Measurements from ENCODE around the gene ZNF692. TPM values are rescaled to one million over a fixed set of nuclear protein-coding genes. Genes with fewer than 3 reads are reported as not detected.

The ZNF692 gene
- polyA plus RNA-seq, 1 experiment = 19.5 TPM

DNA sequence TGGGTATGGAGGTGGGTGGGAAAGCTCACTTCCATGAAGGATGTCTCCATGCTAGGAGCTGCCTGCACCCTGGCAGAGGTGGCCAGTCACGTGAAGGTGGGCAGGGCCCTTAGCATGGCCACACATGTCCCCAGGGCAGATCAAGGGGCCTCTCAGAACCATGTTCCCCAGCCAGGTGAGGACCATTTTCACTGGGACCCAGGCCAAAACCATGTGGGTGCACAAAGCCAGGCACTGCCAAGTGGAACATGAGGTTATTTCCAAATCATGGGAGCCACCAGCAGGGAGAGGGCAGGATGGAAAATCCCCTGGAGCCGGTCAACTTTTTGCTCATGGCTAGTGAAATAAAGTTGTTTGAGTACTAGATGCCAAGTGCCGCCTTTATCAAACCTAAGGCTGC, 9.7 kb downstream of the ZNF692 start:
- H3K4me3 ChIP-seq (ENCODE audit: low read depth, low read length) = no peak overlapping the region
- H3K36me3 ChIP-seq (ENCODE audit: control insufficient read depth, insufficient read depth, low read length) = peaks cover 32% of the 10 kb centered on the region
- POLR2A ChIA-PET = no interaction called here
- DNase-seq (ENCODE audit: low read depth) = no peak
- CTCF ChIA-PET = no interaction called here
- H3K27me3 ChIP-seq (ENCODE audit: control insufficient read depth, insufficient read depth, low read length) = no peaks in the 10 kb centered on the region
- TF ChIP-seq, protein P1, sequence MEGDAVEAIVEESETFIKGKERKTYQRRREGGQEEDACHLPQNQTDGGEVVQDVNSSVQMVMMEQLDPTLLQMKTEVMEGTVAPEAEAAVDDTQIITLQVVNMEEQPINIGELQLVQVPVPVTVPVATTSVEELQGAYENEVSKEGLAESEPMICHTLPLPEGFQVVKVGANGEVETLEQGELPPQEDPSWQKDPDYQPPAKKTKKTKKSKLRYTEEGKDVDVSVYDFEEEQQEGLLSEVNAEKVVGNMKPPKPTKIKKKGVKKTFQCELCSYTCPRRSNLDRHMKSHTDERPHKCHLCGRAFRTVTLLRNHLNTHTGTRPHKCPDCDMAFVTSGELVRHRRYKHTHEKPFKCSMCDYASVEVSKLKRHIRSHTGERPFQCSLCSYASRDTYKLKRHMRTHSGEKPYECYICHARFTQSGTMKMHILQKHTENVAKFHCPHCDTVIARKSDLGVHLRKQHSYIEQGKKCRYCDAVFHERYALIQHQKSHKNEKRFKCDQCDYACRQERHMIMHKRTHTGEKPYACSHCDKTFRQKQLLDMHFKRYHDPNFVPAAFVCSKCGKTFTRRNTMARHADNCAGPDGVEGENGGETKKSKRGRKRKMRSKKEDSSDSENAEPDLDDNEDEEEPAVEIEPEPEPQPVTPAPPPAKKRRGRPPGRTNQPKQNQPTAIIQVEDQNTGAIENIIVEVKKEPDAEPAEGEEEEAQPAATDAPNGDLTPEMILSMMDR (IDR thresholded peaks at IDR 0.05; ENCODE audit: insufficient read depth, low read depth, low read length) = no peak

DNA sequence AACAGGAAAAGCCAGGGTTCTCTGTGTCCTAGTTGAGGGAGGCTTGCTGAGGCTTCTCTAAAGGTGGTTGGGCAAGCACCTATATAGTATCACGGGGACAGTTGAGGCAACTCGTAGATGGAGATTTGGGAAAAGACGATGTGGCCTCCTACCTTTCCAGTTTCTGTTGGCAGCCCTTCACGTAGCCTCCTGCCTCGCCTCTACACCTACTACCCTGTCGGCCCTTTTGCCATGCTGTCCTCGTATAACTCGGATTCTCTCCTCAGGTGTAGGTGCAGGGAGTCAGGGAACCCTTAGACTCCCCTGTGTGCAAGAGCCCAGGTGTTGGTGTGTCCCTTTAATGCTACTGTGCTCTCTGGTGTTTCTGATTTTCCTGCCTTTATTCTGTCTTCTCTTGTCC, 10.3 kb downstream of the ZNF692 start:
- ChIA-PET POLR2A (no interaction called here), CTCF (no interaction called here)
- Histone ChIP-seq H3K36me3 (ENCODE audit: control insufficient read depth, insufficient read depth, low read length) (peaks cover 30% of the 10 kb centered on the region), H3K27me3 (ENCODE audit: control insufficient read depth, insufficient read depth, low read length) (no peaks in the 10 kb centered on the region), H3K4me3 (ENCODE audit: low read depth, low read length) (no peak overlapping the region)
- DNase-seq (ENCODE audit: low read depth) = no peak
- TF ChIP-seq, protein P1 (IDR thresholded peaks at IDR 0.05; ENCODE audit: insufficient read depth, low read depth, low read length) = no peak

DNA sequence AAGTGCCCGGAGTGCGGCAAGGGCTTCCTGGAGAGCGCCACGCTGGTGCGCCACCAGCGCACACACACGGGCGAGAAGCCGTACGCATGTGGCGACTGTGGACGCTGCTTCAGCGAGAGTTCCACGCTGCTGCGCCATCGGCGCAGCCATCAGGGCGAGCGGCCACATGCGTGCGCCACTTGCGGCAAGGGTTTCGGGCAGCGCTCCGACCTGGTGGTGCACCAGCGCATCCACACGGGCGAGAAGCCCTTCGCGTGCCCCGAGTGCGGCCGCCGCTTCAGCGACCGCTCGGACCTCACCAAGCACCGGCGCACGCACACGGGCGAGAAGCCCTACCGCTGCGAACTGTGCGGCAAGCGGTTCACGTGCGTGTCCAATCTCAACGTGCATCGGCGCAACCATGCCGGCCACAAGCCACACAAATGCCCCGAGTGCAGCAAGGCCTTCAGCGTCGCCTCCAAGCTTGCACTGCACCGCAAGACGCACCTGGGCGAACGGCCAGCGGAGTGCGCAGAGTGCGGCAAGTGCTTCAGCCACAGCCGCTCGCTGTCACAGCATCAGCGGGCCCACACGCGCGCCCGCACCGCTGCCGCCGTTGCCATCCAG, 10.8 kb downstream of the ZNF692 start:
- TF ChIP-seq, protein P1 (IDR thresholded peaks at IDR 0.05; ENCODE audit: insufficient read depth, low read depth, low read length) = no peak
- peaks cover 30% of the 10 kb centered on the region for H3K36me3 ChIP-seq (ENCODE audit: control insufficient read depth, insufficient read depth, low read length)
- CTCF ChIA-PET = interaction anchor here (1.5 kb wide), 1 partner anchor 10 kb away, joined by 5 read pairs; the partner anchor contains the start of gene ZNF692
- H3K4me3 ChIP-seq (ENCODE audit: low read depth, low read length) = no peak overlapping the region
- no peak for DNase-seq (ENCODE audit: low read depth)
- POLR2A ChIA-PET = no interaction called here
- H3K27me3 ChIP-seq (ENCODE audit: control insufficient read depth, insufficient read depth, low read length) = no peaks in the 10 kb centered on the region

DNA sequence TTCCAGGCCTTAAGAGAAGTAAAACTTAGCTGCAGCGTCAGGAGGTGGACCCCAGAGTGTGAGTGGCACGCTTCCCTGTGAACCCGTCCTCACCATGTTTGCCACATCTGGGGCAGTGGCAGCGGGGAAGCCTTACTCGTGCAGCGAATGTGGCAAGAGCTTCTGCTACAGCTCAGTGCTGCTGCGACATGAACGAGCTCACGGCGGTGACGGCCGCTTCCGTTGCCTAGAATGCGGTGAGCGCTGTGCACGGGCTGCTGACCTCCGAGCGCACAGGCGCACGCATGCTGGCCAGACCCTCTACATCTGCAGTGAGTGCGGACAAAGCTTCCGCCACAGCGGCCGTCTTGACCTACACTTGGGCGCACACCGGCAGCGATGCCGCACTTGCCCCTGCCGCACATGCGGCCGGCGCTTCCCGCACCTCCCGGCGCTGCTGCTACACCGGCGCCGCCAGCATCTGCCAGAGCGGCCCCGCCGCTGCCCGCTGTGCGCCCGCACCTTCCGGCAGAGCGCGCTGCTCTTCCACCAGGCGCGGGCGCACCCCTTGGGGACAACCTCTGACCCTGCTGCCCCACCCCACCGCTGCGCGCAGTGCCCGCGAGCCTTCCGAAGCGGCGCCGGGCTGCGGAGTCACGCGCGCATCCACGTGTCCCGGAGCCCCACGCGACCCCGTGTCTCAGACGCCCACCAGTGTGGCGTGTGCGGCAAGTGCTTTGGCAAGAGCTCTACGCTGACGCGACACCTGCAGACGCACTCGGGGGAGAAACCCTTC, 11.5 kb downstream of the ZNF692 start:
- H3K27me3 ChIP-seq (ENCODE audit: control insufficient read depth, insufficient read depth, low read length) = no peaks in the 10 kb centered on the region
- peaks cover 32% of the 10 kb centered on the region for H3K36me3 ChIP-seq (ENCODE audit: control insufficient read depth, insufficient read depth, low read length)
- TF ChIP-seq, protein P1 (IDR thresholded peaks at IDR 0.05; ENCODE audit: insufficient read depth, low read depth, low read length) = no peak
- ChIA-PET CTCF (interaction anchor here (1.5 kb wide), 1 partner anchor 11 kb away, joined by 5 read pairs; the partner anchor contains the start of gene ZNF692), POLR2A (no interaction called here)
- DNase-seq (ENCODE audit: low read depth) = no peak
- no peak overlapping the region for H3K4me3 ChIP-seq (ENCODE audit: low read depth, low read length)

DNA sequence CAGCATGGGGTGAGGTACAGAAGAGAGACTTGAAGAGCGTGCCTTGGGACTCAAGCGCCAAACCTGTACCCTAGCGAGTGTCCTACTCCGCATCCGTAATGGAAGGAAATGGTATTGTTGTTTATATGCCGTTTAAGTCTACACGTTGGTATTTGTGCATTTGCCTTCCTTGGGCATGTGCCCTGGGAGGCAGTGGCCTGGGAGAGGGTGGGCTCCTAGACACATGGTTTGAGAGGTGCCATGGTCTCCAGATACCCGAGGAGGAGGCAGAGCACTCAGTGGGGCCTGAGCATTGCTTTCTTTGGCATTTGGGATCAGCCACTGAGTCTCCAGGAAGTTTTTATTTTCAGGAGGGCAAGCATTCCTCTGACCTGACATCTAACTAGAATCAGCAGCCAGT, 14.4 kb downstream of the ZNF692 start:
- DNase-seq (ENCODE audit: low read depth) = no peak
- ChIA-PET POLR2A (no interaction called here), CTCF (no interaction called here)
- H3K36me3 ChIP-seq (ENCODE audit: control insufficient read depth, insufficient read depth, low read length) = peaks cover 26% of the 10 kb centered on the region
- no peak overlapping the region for H3K4me3 ChIP-seq (ENCODE audit: low read depth, low read length)
- TF ChIP-seq, protein P1 (IDR thresholded peaks at IDR 0.05; ENCODE audit: insufficient read depth, low read depth, low read length) = no peak
- no peaks in the 10 kb centered on the region for H3K27me3 ChIP-seq (ENCODE audit: control insufficient read depth, insufficient read depth, low read length)

Measured in BJ (cell line).